HG02970 (cell line): ENCODE measurements around the gene SYNRG.
"Not testable (repeated sequence)": the region's sequence is repeated elsewhere in the genome, so short reads cannot be mapped to it uniquely, and the experiment has no call there.

Source experiments
- ATAC-seq: cut with Tn5 transposase; IDR thresholded peaks from one replicate; pipeline ENCODE4 v1.9.1; 2021; ENCODE audit warnings: mild to moderate bottlenecking, moderate library complexity, moderate number of reproducible peaks; ENCODE audit not compliant: unreplicated experiment, low FRiP score

The SYNRG gene, protein sequence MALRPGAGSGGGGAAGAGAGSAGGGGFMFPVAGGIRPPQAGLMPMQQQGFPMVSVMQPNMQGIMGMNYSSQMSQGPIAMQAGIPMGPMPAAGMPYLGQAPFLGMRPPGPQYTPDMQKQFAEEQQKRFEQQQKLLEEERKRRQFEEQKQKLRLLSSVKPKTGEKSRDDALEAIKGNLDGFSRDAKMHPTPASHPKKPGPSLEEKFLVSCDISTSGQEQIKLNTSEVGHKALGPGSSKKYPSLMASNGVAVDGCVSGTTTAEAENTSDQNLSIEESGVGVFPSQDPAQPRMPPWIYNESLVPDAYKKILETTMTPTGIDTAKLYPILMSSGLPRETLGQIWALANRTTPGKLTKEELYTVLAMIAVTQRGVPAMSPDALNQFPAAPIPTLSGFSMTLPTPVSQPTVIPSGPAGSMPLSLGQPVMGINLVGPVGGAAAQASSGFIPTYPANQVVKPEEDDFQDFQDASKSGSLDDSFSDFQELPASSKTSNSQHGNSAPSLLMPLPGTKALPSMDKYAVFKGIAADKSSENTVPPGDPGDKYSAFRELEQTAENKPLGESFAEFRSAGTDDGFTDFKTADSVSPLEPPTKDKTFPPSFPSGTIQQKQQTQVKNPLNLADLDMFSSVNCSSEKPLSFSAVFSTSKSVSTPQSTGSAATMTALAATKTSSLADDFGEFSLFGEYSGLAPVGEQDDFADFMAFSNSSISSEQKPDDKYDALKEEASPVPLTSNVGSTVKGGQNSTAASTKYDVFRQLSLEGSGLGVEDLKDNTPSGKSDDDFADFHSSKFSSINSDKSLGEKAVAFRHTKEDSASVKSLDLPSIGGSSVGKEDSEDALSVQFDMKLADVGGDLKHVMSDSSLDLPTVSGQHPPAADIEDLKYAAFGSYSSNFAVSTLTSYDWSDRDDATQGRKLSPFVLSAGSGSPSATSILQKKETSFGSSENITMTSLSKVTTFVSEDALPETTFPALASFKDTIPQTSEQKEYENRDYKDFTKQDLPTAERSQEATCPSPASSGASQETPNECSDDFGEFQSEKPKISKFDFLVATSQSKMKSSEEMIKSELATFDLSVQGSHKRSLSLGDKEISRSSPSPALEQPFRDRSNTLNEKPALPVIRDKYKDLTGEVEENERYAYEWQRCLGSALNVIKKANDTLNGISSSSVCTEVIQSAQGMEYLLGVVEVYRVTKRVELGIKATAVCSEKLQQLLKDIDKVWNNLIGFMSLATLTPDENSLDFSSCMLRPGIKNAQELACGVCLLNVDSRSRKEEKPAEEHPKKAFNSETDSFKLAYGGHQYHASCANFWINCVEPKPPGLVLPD (N-terminal part only)

DNA sequence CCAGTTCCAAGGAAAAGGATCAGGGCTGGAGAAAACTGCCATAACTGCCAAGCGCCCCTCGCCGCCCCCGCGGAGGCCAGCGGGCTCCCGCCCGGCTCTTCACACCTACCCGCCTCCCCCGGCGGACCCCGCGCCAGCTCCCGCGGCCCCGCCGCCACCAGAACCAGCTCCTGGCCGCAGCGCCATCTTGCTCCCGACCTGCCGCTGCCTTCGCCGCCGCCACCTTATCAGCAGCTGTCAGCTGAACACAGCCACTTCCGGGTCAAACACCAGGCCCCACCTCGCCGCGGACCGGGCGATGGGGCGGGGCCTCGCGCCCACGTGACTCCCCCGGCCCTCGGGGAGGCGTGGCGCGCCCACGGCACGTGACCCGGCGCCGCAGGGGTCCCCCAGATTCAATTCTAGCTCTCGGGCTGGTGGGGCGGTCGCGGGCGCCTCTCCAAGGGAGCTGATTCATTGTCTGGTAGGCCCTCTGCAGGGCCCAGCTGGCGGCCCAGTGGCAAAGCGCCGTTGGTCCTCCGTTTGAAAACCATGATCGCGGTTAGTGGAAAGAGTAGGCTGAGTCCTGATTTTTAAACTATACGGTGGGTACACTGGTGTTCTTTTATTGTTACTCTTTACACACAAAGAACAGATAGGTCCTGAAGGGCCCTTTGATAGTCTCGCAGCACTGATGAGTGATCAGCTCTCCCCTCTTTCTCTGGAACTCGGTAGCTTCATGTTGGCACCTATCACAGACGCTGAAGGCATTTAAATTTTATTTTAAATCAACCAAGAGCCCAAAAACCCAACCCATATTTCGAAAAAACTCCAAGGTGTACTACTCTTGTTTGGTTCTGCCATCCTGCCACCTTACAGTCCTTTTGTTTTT is at the start of gene SYNRG:
SYNRG (minus strand) TSS at position 249 of the 871 bp plus-strand sequence; CDS start at position 186, 63 bp downstream.
- peak; percentile 89 for ATAC-seq

DNA sequence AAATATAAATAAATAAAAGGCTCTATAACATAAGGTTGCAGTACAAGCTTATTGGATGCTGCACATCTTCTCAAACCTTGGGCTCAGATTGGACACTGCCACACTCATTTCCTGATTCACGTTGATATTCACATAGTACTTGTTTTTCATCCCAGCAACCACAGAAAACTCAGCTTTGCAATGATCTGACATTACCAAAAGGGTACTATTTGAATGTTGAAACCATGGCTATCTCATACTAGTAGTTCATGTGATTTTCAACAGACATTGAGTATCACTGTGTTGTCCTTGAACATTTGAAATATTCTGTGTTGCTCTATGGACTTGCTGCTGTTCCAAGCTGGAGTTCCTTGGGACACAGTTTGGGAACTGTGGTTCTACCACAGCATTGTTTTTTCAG is 48.0 kb upstream of the SYNRG start:
- ATAC-seq: no peak

DNA sequence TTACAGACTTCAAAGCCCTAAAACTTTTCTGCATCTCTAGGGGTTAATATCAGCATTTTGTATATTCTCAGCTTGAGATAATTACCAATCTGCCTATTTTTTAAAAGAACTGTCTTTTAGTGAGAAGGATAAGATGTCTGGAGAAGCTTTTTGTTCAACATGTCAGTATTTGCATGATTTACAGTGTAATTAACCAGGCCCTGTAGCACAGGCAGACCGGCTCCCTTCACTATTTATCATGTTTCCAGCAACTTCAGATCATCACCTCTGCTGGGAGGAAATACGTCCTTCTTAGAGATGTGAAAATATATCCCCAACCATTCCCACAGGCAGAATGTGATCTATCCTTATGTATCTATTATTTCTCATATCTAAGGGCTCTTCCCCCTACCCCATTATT is 42.6 kb upstream of the SYNRG start:
- ATAC-seq: no peak

DNA sequence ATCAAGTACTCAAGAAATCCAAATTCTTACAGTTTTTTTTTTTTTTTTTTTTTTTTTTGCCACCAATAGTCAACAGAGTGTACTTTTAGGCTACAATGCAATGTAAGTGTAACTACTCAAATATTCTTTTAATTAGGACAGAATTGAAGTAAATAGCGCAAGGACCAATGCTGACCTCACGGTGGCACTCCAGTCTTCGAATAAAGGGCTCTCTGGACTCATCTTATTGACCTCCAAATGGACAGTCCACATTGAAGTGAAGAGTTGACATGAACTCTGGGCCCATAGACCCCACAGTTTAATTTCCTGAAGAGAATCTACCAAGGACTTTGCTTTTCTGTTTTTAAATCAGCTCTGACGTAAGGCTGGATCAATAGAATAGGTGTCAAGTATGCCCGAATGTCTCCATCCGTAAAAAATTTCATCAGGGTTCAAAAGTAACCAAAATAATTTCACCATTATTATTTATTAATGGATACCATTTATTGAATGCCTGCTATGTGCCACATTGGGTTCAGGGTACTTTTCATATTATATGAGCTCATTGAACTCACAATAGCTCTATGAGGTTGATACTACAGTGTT is 41.3 kb upstream of the SYNRG start:
- ATAC-seq: no peak

DNA sequence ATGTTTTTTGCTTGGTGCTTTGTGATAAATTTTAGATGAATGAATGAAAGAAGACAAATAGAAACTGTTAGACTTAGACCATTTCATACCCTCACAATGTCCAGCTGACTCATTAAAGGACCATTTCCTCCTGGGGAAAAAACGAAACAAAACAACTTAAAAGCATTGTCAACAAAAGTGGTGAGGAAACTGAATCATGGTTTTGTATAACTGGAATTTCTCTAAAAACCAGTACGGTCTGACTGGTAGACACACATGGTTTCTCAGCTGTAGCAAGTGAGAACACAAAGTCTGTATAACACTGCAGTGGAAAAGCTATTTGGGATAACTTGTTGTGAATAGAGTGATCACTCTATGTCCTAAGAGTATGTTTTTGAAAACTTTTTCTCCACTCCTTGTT is 39.3 kb upstream of the SYNRG start:
- ATAC-seq: no peak

DNA sequence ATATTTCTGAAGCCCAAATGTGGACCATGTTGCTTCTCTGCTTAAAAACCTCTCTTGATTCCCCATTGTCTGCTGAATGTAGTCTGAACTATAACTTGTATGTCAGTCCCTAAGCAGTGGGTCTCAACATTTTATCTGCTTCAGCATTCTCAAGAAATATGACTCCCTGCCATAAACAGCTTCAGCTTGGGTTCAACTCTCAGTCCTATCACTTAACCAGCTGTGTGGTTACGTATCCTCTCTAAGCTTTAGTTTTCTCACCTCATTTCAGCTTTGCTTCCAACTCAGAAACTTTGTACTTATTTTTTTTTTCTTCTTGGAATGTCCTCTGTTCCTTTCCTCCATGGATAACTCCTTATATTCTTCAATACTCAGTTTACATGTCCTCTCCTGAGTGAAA is 38.6 kb upstream of the SYNRG start:
- no peak for ATAC-seq

DNA sequence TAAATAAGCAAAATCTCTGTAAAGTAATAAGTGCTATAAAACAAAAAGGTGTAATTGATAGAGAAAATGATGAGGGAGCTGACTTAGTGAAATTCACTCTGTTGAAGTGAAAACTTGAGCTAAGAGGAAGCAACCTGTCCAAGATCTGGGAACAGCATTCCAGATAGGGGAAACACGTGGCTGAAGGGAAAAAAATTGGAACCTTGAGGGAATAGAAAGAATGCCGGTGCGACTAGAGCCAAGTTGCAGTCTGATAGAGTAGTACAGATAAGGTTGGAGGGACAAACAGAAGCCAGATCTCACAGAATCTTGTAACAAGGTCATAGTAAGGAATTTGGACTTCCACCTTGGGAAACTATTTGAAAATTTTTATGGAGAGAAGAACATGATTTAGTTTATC is 34.7 kb upstream of the SYNRG start:
- no peak for ATAC-seq

DNA sequence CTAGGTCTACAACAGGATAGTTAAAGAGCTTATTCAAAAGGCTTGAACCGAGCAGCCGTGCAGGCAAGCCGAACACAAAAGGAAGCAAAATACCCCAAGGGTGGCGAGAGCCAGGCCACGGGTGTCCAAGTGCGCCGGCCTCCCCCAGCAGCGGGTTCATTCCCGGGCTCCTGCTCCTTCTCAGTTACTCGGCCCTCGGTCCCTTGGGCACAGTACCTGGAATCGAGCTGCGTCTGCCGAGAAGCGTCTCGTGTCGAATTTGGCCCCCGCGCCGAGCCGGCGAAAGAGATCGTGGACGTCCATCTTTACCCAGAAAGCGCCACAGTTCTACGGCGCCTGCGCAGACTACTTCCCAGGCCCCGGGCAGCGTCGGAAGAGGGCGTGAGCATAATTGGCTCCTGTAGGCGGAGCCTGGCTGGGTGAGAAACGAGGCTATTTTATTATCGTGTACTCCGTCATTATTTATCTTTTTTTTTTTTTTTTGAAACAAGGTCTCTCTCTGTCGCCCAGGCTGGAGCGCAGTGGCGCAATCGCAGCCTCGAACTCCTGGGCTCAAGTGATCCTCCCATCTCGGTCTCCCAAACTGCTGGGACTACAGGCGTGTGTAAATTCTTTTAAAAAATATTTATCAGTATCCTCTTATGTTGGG is 34.0 kb upstream of the SYNRG start, which contains the start of gene DDX52:
DDX52 (minus strand) TSS at position 329 of the 649 bp plus-strand sequence; CDS start at position 303, 26 bp downstream.
- peak; percentile 78 for ATAC-seq

DNA sequence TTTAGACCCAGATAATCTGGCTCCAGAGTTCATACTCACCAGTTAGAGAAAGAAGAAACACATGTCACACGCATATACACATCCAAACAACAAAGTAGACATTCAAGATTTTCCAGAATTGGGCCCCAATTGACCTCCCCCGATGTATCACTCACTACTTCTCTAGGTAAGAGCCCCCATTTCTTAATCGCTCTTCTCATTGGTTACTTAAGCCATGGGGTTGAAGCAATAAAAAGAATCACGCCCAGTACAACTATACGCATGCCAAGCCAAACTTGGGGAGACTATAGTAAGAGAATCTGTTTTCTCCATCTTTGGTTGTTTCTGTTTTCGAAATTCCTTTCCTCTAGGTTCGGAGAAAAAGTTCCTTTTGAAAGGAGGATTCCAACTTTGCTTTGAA is 33.5 kb upstream of the SYNRG start:
- no peak for ATAC-seq

DNA sequence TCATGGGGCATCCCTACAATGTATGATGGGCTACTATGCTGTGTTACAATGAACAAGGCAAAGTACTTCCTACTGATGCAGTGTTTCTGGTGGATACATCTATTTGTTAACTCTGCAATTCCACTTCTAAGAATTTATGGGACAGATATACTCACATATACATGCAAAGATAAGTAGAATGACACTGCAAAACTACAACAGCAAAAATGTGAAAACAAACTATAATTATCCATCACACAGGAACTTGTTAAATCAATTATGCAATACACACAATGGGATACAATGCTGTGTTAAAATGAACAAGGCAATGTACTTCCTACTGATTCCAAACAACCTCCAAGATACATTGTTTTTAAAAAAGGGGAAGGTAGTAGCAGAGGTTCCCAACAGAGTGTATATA is 30.8 kb upstream of the SYNRG start:
- no peak for ATAC-seq

DNA sequence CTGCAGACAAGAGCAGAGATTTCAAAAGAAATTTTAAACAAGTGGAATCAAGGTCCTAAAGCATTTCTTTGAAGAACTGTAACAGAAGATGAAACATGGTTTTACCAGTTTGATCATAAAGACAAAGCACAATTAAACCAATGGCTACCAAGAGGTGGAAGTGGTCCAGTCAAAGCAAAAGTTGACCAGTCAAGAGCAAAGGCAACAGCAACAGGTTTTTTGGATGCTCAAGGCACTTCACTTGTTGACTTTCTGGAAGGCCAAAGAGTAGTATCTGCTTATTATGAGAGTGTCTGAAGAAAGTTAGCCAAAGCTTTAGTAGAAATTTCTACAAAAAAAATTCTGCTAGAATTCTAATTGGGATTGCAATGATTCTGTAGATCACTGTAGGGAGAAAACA is 28.7 kb upstream of the SYNRG start:
- ATAC-seq: no peak

DNA sequence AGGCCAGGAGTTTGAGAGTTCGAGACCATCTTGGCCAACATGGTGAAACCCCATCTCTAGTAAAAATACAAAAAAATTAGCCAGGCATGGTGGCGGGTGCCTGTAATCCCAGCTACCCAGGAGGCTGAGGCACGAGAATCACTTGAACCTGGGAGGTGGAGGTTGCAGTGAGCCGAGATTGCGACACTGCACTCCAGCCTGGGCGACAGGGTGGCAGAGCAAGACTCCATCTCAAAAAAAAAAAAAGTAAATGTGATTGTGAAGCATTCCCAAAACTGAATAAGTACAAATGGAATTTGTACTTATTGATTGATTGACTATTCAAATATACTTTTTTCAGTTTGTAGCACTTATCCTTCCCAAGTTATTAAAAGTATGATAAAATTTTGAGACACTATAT is 7.2 kb upstream of the SYNRG start:
- ATAC-seq: not testable (repeated sequence)

DNA sequence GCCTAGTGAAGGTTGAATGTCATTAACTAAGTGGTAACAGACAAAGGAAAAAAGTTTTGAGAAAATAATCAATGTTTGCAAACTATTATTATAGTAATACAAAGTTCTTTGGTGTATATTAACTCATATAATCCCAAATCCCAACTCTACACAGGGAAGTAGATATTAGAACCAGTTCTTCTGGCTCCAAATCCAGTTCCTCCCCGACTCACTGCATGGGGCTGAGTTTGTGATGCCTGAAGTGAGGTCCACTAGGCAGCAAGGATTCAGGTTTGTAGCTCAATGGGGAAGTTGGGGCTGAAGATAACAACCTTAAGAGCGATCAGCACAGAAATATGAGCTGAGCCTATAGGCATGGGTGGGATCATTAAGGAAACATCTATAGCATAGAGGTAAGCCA is 5.6 kb upstream of the SYNRG start:
- ATAC-seq: no peak

DNA sequence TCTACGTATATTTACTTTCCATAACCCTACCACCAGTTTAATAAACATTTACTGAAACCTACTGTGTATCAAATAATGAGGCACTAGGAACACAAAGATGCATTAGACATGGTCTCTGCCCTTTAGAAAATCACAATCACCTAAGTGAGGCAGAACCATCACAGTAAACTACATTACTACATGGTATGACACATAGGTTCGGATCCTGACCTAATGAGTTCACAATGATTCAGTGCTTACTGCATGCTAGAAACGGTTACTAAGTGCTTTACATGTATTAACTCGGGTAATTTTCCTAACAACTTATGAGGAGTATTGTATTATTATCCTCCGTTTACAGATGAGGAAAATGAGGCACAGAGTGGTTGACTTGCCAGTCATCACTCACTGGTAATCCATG is 5.2 kb upstream of the SYNRG start:
- no peak for ATAC-seq

DNA sequence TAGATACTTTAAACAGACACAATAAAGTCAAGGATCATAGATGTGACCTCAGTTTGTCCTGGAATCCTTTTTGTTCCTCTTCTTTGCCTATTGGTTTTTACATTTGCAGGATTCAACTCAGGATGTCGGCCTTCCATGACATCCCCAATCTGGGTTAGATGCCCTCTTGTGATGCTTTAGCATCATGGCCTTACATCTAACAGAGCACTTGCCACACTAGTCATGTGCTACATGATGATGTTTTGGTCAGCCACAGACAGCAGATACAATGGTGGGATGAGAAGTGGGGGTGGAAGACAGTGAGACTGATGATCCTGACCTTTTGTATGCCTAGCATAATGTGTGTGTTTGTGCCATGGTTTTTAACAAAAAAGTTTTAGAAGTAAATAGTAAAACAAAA is 1.8 kb upstream of the SYNRG start:
- ATAC-seq: no peak

DNA sequence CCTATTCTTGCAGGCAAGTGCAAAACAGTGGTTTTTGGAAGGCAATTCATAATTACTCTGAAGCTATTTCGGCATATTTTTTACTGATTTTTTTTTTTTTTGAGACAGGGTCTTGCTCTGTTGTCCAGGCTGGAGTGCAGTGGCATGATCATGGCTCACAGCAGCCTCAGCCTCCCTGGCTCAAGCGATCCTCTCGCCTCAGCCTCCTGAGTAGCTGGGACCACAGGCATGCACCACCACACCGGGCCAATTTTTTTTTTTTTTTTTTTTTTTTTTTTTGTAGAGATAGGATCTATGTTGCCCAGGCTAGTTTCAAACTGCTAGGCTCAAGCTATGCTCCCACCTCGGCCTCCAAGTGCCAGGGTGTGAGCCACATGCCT is 813 bp upstream of the SYNRG start:
- not testable (repeated sequence) for ATAC-seq

DNA sequence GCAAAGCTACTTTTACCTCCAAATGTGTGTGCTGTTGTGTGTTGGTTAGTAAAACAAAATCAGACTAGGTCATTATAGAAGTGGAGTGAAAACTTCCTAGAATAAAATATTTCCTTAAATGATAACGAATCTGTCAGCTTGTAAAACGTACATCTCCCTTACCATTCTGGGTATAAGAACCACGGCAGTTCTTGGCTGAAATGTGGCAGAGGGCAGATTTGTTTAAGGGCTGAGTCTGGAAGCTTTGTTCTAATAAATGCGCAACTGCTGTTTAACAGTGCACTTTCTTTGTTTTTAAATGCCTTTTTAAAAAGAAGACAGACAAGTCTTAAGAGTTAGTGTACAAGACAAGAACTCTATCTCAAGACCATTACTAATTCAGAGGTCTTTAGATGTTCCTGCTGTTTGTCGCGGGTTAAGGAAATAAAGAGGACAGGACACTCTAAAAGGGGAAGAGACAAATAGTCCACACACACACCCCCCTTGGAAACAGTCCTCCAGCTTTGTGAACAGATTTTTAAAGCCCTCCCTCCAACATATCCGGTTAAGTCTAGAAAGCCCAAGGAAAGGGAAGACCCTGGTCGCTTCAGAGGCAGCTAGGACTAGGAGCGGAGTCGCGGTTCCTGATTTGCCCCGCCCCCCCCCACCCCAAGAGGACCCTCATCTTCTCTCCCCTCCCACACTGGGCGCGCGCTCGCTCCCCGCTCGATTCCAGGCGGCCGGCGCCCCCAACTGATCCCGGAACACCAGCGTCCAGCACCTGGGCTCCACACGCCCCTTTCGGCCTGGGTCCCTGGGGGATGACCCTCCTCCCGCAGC is 658 bp downstream of the SYNRG start:
- no peak for ATAC-seq
